Gastroesophageal sphincter (tissue), 3 donors: ENCODE measurements around the gene C9orf153.

Experiments used
- CTCF ChIP-seq, 4 experiments: fragments of 200-600 bp in 2 of 4; fragments of 450-650 bp in 2 of 4; sonication (generic) in 1 of 4; IDR thresholded peaks; one replicate each; pipeline ENCODE4 v1.5.1; 2017 to 2019; ENCODE audit warnings: antibody characterized with exemption in 4 of 4, mild to moderate bottlenecking in 2 of 4, moderate library complexity in 2 of 4
- EP300 ChIP-seq: sonication (generic); formaldehyde crosslinking; IDR thresholded peaks from one replicate; pipeline ENCODE4 v1.6.1; 2017; ENCODE audit warnings: antibody characterized with exemption, mild to moderate bottlenecking
- POLR2A ChIP-seq, 2 donors: fragments of 450-650 bp; IDR thresholded peaks; one replicate each; pipeline ENCODE4 v1.6.1; 2017; ENCODE audit warnings: antibody characterized with exemption in 2 of 2, mild to moderate bottlenecking in 2 of 2, moderate library complexity in 1 of 2
- POLR2AphosphoS5 ChIP-seq: sonication (generic); formaldehyde crosslinking; IDR thresholded peaks from one replicate; pipeline ENCODE4 v1.6.1; 2017; ENCODE audit warnings: antibody characterized with exemption

- TF ChIP-seq CTCF (IDR thresholded peaks at IDR 0.05) (no peak), POLR2A (IDR thresholded peaks at IDR 0.05) (no peak), EP300 (no peak), POLR2AphosphoS5 (no peak)
These were observed 44.0 kb upstream of the C9orf153 start for GRCh38 chr9:86303316-86303975.
